ENCODE results near the gene SLC9A4. TPM values are rescaled to one million over a fixed set of nuclear protein-coding genes. Genes with fewer than 3 reads are reported as not detected.

The SLC9A4 gene
- total and polyA plus RNA-seq, 2 donors (not counting 3 experiments of a cell fraction or from before 2014, with no cell fraction given): not detected

DNA sequence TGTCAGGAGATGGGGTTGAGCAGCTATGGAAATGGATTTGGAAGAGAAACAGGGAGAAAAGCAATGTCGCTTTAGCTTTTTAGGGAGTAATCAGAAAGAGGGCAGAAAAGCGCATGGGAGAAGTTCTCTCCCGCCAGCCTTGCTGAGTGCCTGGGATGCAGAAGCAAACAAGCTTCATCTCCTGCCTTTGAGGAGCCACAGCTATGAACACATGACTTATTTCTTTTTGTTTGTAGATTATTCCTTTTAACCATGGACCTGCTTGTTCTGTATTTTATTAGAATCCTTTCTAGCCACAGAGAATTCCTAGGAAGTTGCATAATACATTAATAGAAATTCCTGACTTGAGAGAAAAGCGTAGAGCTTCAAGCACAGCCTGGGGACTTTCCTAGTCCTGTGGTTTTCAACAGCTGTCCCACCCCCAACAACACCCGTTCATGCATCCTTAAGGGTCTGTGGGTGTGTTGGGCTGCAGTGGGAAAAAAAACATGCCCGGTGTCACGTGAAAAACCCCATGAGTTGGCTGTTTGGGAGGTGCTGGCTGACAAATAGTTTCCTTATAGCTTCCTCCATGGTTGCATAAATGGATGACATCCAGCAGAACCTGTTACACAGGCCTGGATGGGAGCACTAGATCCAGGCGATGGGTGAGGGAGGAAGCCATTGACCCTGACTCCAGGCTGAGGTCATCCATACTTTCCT lies 14.9 kb downstream of the SLC9A4 start:
- H4K20me1 ChIP-seq (replicated peaks; ENCODE audit: control insufficient read depth, extremely low read depth, insufficient read depth, low read length): no peaks in the 10 kb centered on the region
- FAIRE-seq: no peak
- H2AFZ ChIP-seq (ENCODE audit: low read depth, low read length): no peak overlapping the region
- ChIA-PET CTCF (interaction anchor here (1.1 to 2.7 kb wide), 5 partner anchors 13 to 266 kb away, joined by 3 to 14 read pairs (median 4); partner anchors contain the start of gene SLC9A4), POLR2A (no interaction called here)
- no peak for TF ChIP-seq MYC (IDR thresholded peaks at IDR 0.05; ENCODE audit: low read depth, low read length)
- no peak for TF ChIP-seq POLR2AphosphoS5 (IDR thresholded peaks at IDR 0.05; ENCODE audit: insufficient read depth, low read depth, low read length)
- no peaks in the 10 kb centered on the region for H3K4me1 ChIP-seq (ENCODE audit: control insufficient read depth, extremely low read depth, insufficient read depth, low read length)
- no peak overlapping the region for H3K4me2 ChIP-seq (ENCODE audit: insufficient read depth, low read length)
- H3K9ac ChIP-seq (replicated peaks; ENCODE audit: extremely low read depth, insufficient read depth, low read length): no peak overlapping the region
- peaks cover 9 to 11% of the 10 kb centered on the region in 2 experiments for H3K27me3 ChIP-seq (ENCODE audit: control insufficient read depth in 2 of 2, insufficient read depth in 2 of 2, low read length in 2 of 2)
- H3K9me3 ChIP-seq (replicated peaks; ENCODE audit: control insufficient read depth, insufficient read depth, low read length): no peaks in the 10 kb centered on the region
- DNase-seq (ENCODE audit: low read depth, low spot score): peak; percentile 4
- no peak overlapping the region for H3K27ac ChIP-seq (ENCODE audit: insufficient read depth, low read depth, low read length)
- intact Hi-C loops (cut with micrococcal nuclease) (no loop called here), dilution Hi-C loops (cut with MboI; ENCODE audit: extremely low pct_ligation_motif_present, low sequenced_read_pairs) (loop anchor here (25.0 kb wide), 1 partner anchor 99 kb away; no protein-coding TSS in a partner anchor)
- H3K36me3 ChIP-seq (ENCODE audit: control insufficient read depth in 2 of 2, extremely low read depth in 1 of 2, insufficient read depth in 2 of 2, low read length in 2 of 2): no peaks in the 10 kb centered on the region
- no peaks in the 10 kb centered on the region for H3K79me2 ChIP-seq (ENCODE audit: control insufficient read depth, insufficient read depth, low read length)
- no TSS peak for BruUV-seq (replicated peaks)
- no peak overlapping the region for H3K4me3 ChIP-seq (replicated peaks in 1 of 3; ENCODE audit: insufficient read depth in 1 of 3, low read depth in 1 of 3, low read length in 3 of 3)
- no peaks in the 10 kb centered on the region for H3K9me1 ChIP-seq (replicated peaks; ENCODE audit: control insufficient read depth, extremely low read depth, insufficient read depth, low read length)

DNA sequence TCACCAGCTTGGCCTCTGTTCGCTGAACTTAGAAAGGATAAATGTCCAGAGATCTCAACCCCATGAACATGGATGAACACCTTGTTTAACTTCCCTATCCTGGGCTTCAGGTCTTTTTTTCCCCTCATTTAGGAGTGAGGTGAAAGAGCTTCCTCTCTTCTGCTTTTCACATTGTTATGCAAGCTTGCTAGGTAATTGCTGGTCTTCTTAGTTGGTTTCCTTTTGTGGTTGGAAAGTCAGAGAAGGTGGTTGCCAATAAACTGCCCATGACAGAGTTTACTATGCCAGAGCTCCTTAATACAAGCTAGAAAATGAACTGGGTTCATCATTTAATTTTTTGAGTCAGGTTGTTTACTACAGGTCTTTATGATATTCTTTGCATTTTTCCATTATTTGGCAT lies 16.6 kb downstream of the SLC9A4 start:
- Histone ChIP-seq H3K36me3 (ENCODE audit: control insufficient read depth in 2 of 2, extremely low read depth in 1 of 2, insufficient read depth in 2 of 2, low read length in 2 of 2) (no peaks in the 10 kb centered on the region), H2AFZ (ENCODE audit: low read depth, low read length) (no peak overlapping the region), H3K4me3 (replicated peaks in 1 of 3; ENCODE audit: insufficient read depth in 1 of 3, low read depth in 1 of 3, low read length in 3 of 3) (no peak overlapping the region), H3K4me2 (ENCODE audit: insufficient read depth, low read length) (no peak overlapping the region), H4K20me1 (replicated peaks; ENCODE audit: control insufficient read depth, extremely low read depth, insufficient read depth, low read length) (no peaks in the 10 kb centered on the region), H3K27ac (ENCODE audit: insufficient read depth, low read depth, low read length) (no peak overlapping the region), H3K27me3 (ENCODE audit: control insufficient read depth in 2 of 2, insufficient read depth in 2 of 2, low read length in 2 of 2) (peaks cover 9 to 14% of the 10 kb centered on the region in 2 experiments), H3K9me3 (replicated peaks; ENCODE audit: control insufficient read depth, insufficient read depth, low read length) (no peaks in the 10 kb centered on the region), H3K4me1 (ENCODE audit: control insufficient read depth, extremely low read depth, insufficient read depth, low read length) (no peaks in the 10 kb centered on the region), H3K9ac (replicated peaks; ENCODE audit: extremely low read depth, insufficient read depth, low read length) (no peak overlapping the region), H3K79me2 (ENCODE audit: control insufficient read depth, insufficient read depth, low read length) (no peaks in the 10 kb centered on the region), H3K9me1 (replicated peaks; ENCODE audit: control insufficient read depth, extremely low read depth, insufficient read depth, low read length) (no peaks in the 10 kb centered on the region)
- FAIRE-seq: no peak
- ChIA-PET CTCF (interaction anchor here (2.7 to 3.6 kb wide), 2 partner anchors 17 to 126 kb away, joined by 14 read pairs; partner anchors contain the start of gene SLC9A4), POLR2A (no interaction called here)
- dilution Hi-C loops (cut with MboI; ENCODE audit: extremely low pct_ligation_motif_present, low sequenced_read_pairs) (loop anchor here (25.0 kb wide), 1 partner anchor 98 kb away; no protein-coding TSS in a partner anchor), intact Hi-C loops (cut with micrococcal nuclease) (no loop called here)
- no peak for DNase-seq (ENCODE audit: low read depth, low spot score)
- no peak for TF ChIP-seq EZH2 (IDR thresholded peaks at IDR 0.05; ENCODE audit: borderline replicate concordance, low read depth, low read length, severe bottlenecking)
- BruUV-seq (replicated peaks): no TSS peak

Measured in endothelial cell of umbilical vein (primary cell).